ENCODE measurements around the gene TIMP1. TPM values are rescaled to one million over a fixed set of nuclear protein-coding genes. Genes with fewer than 3 reads are reported as not detected.

Gene TIMP1
- 388 and 474 TPM in 2 replicates for total RNA-seq

GRCh38 chrX:47581731-47582647, at the start of gene TIMP1:
Gene TIMP1 (plus strand): TSS chrX:47582436. CDS start chrX:47583416, 980 bp downstream.

GRCh38 chrX:47560934-47561658, 21.1 kb upstream of the TIMP1 start, which contains the start of gene ARAF:
Gene ARAF (plus strand): TSS chrX:47561205. CDS start chrX:47562968, 1,763 bp downstream.

GRCh38 chrX:47619486-47620302, 37.5 kb downstream of the TIMP1 start, which contains the start of gene SYN1:
Gene SYN1 (minus strand): TSS chrX:47619857. CDS start chrX:47619728, 129 bp downstream.

DNA sequence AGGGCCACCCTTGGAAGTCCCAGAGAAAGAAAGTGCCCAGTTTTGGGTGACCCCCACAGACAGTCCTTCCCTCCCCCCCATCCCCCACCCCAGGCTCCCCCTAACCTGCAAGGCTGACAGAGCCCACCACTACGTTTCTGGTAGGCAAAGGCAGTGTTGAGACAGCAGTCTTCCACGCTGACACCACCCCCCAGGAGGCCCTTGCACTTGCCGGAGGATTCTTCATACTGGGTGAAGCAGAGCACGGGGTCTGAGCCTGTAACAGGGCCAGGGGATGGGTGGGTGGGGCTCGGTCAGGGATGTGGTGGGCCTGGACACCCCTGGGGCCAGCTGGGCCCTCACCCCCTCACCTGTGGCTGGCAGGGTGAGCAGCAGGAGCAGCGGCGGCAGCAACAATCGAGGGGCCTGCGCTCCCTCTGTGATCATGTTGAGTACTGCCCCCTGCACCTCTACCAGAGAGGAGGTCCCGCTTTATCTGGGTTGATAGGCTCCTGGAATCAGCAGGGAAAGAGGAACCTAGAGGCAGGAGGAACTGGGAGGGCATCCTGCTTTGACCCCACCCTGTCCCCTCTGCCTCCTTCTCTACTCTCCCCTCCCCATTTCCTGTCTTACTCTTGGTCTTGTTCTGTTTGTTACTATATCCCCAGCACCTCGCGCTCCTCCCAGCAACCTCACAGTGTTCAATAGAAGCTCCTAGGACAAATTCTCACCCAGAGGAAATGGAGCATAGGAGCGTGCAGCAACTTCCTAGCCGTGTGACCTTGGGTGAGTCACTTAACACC, 47.4 kb downstream of the TIMP1 start, which contains the start of gene CFP:
TSS of gene CFP (minus strand) at position 512 of the 782 bp plus-strand sequence. CDS start at position 426, 86 bp downstream.

Other genes starting within 250 kb of the TIMP1 start
- 0.17 TPM in 1 of 2 replicates, not detected in the other for gene ZNF157, start 211.9 kb upstream of the TIMP1 start, total RNA-seq
- gene ZNF41, start 99.2 kb upstream of the TIMP1 start, total RNA-seq, result 4.0 and 5.5 TPM in 2 replicates
- 32.8 and 33.0 TPM in 2 replicates for gene ARAF, start 21.2 kb upstream of the TIMP1 start, total RNA-seq
- 0.30 and 0.50 TPM in 2 replicates for gene SYN1, start 37.4 kb downstream of the TIMP1 start, total RNA-seq
- gene CFP, start 47.5 kb downstream of the TIMP1 start, total RNA-seq, result under 0.01 and 0.15 TPM in 2 replicates
- 30.2 and 33.6 TPM in 2 replicates for gene ELK1, start 68.1 kb downstream of the TIMP1 start, total RNA-seq
- 172 and 182 TPM in 2 replicates for gene UXT, start 76.7 kb downstream of the TIMP1 start, total RNA-seq

Measured in bronchus fibroblast of lung (primary cell).